HEK293 (cell line): ENCODE results near the gene RSPH1.
A peak's percentile ranks its signal among the peaks of the same experiment; 100 is the strongest.

Experiments
- CTCF ChIA-PET: fragments of 350-600 bp; formaldehyde crosslinking; extraction: SDS; loops from one replicate; lab custom pipeline; 2021; ENCODE audit warnings: antibody characterized with exemption; lab: Yijun Ruan, JAX
- POLR2A ChIA-PET: fragments of 300-600 bp; formaldehyde crosslinking; extraction: SDS; loops from one replicate; lab custom pipeline; 2020; ENCODE audit warnings: antibody characterized with exemption, inconsistent platforms; lab: Yijun Ruan, JAX
- H3K27ac ChIP-seq: fragments of 200-500 bp; sonication (Bioruptor generic); 2 replicates; pipeline ENCODE4 v1.5.1; 2014; ENCODE audit warnings: low read depth, low read length, control low read depth, inconsistent platforms; ENCODE audit errors: extremely low read depth
- H3K36me3 ChIP-seq, 2 experiments: fragments of 200-500 bp in 1 of 2; sonication (Bioruptor generic) in 1 of 2; 1 replicate in 1 of 2; 2 replicates in 1 of 2; pipeline ENCODE4 v1.5.1; 2014 to 2017; ENCODE audit warnings: inconsistent platforms in 2 of 2, low read length in 2 of 2; ENCODE audit not compliant: control insufficient read depth in 2 of 2, insufficient read depth in 1 of 2
- H3K4me1 ChIP-seq: fragments of 200-500 bp; sonication (Bioruptor generic); 2 replicates; pipeline ENCODE4 v1.5.1; 2014; ENCODE audit warnings: mild to moderate bottlenecking, low read length, inconsistent platforms; ENCODE audit not compliant: control insufficient read depth, insufficient read depth
- H3K4me3 ChIP-seq: 2 replicates; pipeline ENCODE4 v1.5.1; 2011; ENCODE audit warnings: low read depth, mild to moderate bottlenecking, control low read depth, low read length, moderate library complexity
- H3K9me3 ChIP-seq: fragments of 200-500 bp; sonication (Bioruptor generic); 2 replicates; pipeline ENCODE4 v1.5.1; 2014; ENCODE audit warnings: low read depth, low read length, inconsistent platforms; ENCODE audit not compliant: control insufficient read depth, insufficient read depth
- PRDM10 ChIP-seq: fragments of 450-650 bp; formaldehyde crosslinking; IDR thresholded peaks from 2 replicates; pipeline ENCODE4 v1.5.1; 2016; ENCODE audit warnings: missing biosample characterization, missing genetic modification characterization
- YY1 ChIP-seq: fragments of 450-650 bp; formaldehyde crosslinking; IDR thresholded peaks from 2 replicates; pipeline ENCODE4 v1.5.1; 2018; ENCODE audit warnings: missing biosample characterization, missing genetic modification characterization
- ZBTB10 ChIP-seq: fragments of 450-650 bp; formaldehyde crosslinking; IDR thresholded peaks from 2 replicates; pipeline ENCODE4 v1.5.1; 2016; ENCODE audit warnings: missing biosample characterization, missing genetic modification characterization
- ZBTB11 ChIP-seq: fragments of 450-650 bp; formaldehyde crosslinking; conservative IDR thresholded peaks from 2 replicates; pipeline ENCODE4 v1.5.1; 2016; ENCODE audit warnings: low read depth, missing biosample characterization, missing genetic modification characterization
- ZBTB8A ChIP-seq: fragments of 450-650 bp; formaldehyde crosslinking; IDR thresholded peaks from 2 replicates; pipeline ENCODE4 v1.5.1; 2016; ENCODE audit warnings: missing biosample characterization, missing genetic modification characterization
- ZNF202 ChIP-seq: fragments of 450-650 bp; formaldehyde crosslinking; IDR thresholded peaks from 2 replicates; pipeline ENCODE4 v1.5.1; 2016; ENCODE audit warnings: missing biosample characterization, missing genetic modification characterization, borderline replicate concordance
- ZNF214 ChIP-seq: fragments of 450-650 bp; formaldehyde crosslinking; IDR thresholded peaks from 2 replicates; pipeline ENCODE4 v1.5.1; 2017; ENCODE audit warnings: missing biosample characterization, mild to moderate bottlenecking, missing genetic modification characterization, borderline replicate concordance
- ZNF23 ChIP-seq: fragments of 450-650 bp; formaldehyde crosslinking; IDR thresholded peaks from 2 replicates; pipeline ENCODE4 v1.5.1; 2016; ENCODE audit warnings: missing biosample characterization, missing genetic modification characterization, borderline replicate concordance
- ZNF26 ChIP-seq: fragments of 450-650 bp; formaldehyde crosslinking; IDR thresholded peaks from 2 replicates; pipeline ENCODE4 v1.5.1; 2016; ENCODE audit warnings: missing biosample characterization, missing genetic modification characterization
- ZNF404 ChIP-seq: fragments of 450-650 bp; formaldehyde crosslinking; IDR thresholded peaks from 2 replicates; pipeline ENCODE4 v1.5.1; 2017; ENCODE audit warnings: missing biosample characterization, missing genetic modification characterization
- ZNF423 ChIP-seq: fragments of 450-650 bp; formaldehyde crosslinking; IDR thresholded peaks from 2 replicates; pipeline ENCODE4 v1.5.1; 2016; ENCODE audit warnings: missing biosample characterization, missing genetic modification characterization
- ZNF449 ChIP-seq: fragments of 450-650 bp; formaldehyde crosslinking; IDR thresholded peaks from 2 replicates; pipeline ENCODE4 v1.5.1; 2017; ENCODE audit warnings: missing biosample characterization, mild to moderate bottlenecking, missing genetic modification characterization, moderate library complexity
- ZSCAN18 ChIP-seq: fragments of 450-650 bp; formaldehyde crosslinking; IDR thresholded peaks from 2 replicates; pipeline ENCODE4 v1.5.1; 2016; ENCODE audit warnings: missing biosample characterization, missing genetic modification characterization
- ZSCAN4 ChIP-seq: fragments of 450-650 bp; formaldehyde crosslinking; IDR thresholded peaks from 2 replicates; pipeline ENCODE4 v1.5.1; 2017; ENCODE audit warnings: missing biosample characterization, missing genetic modification characterization

Gene RSPH1

GRCh38 chr21:42495765-42496119 is 282 bp downstream of the RSPH1 start (continued):
- peak; percentile 99 for TF ChIP-seq PRDM10

- POLR2A ChIA-PET = no interaction called here
- CTCF ChIA-PET = interaction anchor here (1.4 kb wide), 1 partner anchor 28 kb away, joined by 5 read pairs; no protein-coding TSS in a partner anchor
- no peak for TF ChIP-seq ZNF26 (tag by site-specific recombination)
- no peak for TF ChIP-seq ZSCAN18 (tag by site-specific recombination)
- no peak for TF ChIP-seq ZNF449 (tag by site-specific recombination)
- TF ChIP-seq ZNF23 = no peak
- no peak for TF ChIP-seq ZSCAN4 (tag by site-specific recombination)
- no peak for TF ChIP-seq ZNF404 (tag by site-specific recombination)
- TF ChIP-seq, all 188 proteins: peak for 0
- Histone ChIP-seq H3K9me3 (no peaks in the 10 kb centered on the region), H3K4me1 (no peaks in the 10 kb centered on the region), H3K36me3 (no peaks in the 10 kb centered on the region), H3K4me3 (no peak overlapping the region), H3K27ac (no peak overlapping the region)
These were observed 997 bp downstream of the RSPH1 start for GRCh38 chr21:42495027-42495426.

- H3K9me3 ChIP-seq = no peaks in the 10 kb centered on the region
- no peaks in the 10 kb centered on the region for H3K36me3 ChIP-seq
- H3K27ac ChIP-seq = no peak overlapping the region
- ChIA-PET CTCF (interaction anchor here (1.1 kb wide), 1 partner anchor 208 kb away, joined by 5 read pairs; no protein-coding TSS in a partner anchor), POLR2A (no interaction called here)
- no peak overlapping the region for H3K4me3 ChIP-seq
- H3K4me1 ChIP-seq = no peaks in the 10 kb centered on the region
- TF ChIP-seq ZNF423 = no peak
- TF ChIP-seq ZBTB11 = no peak
- no peak for TF ChIP-seq ZNF202 (tag by site-specific recombination)
- no peak for TF ChIP-seq ZNF214 (tag by site-specific recombination)
- no peak for TF ChIP-seq ZBTB10 (tag by site-specific recombination)
- no peak for TF ChIP-seq ZBTB8A (tag by site-specific recombination)
- no peak for TF ChIP-seq YY1 (tag by site-specific recombination)
These were observed 2.6 kb downstream of the RSPH1 start for GRCh38 chr21:42493109-42494060.
